IPS-11a (cell line): ENCODE data around the gene SAT1.
"Not testable (repeated sequence)": the region's sequence is repeated elsewhere in the genome, so short reads cannot be mapped to it uniquely, and the experiment has no call there.

Experiments used
- H3K4me3 ChIP-seq: one replicate; pipeline ENCODE4 v1.5.1; 2013; ENCODE audit warnings: low read depth, low read length, control low read depth

Gene SAT1

DNA sequence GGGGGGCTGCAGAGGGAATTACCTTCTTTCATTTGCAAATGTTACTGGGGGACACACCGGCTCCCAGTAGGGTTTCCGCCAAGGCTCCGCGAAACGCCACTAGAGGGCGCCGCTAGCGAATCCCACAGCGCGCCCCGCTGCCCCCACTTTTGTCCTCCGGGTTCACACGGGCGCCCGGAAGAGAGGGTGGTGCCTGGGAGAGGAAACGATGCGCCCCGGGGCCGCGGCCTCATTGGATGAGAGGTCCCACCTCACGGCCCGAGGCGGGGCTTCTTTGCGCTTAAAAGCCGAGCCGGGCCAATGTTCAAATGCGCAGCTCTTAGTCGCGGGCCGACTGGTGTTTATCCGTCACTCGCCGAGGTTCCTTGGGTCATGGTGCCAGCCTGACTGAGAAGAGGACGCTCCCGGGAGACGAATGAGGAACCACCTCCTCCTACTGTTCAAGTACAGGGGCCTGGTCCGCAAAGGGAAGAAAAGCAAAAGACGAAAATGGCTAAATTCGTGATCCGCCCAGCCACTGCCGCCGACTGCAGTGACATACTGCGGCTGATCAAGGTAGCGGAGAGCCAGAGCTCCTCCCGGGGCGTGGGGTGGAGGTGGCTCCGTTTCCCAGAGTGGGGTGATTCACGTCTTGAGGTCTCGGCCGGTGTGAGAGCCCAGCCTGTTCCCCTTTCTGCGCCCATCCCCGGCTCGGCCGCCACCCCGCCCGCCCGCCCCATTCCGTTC is at the start of gene SAT1:
Gene SAT1 (plus strand): TSS at position 311 of the 726 bp plus-strand sequence. CDS start 179 bp downstream, at position 490.
- peak within 1 kb of the TSS; percentile 73 for H3K4me3 ChIP-seq

DNA sequence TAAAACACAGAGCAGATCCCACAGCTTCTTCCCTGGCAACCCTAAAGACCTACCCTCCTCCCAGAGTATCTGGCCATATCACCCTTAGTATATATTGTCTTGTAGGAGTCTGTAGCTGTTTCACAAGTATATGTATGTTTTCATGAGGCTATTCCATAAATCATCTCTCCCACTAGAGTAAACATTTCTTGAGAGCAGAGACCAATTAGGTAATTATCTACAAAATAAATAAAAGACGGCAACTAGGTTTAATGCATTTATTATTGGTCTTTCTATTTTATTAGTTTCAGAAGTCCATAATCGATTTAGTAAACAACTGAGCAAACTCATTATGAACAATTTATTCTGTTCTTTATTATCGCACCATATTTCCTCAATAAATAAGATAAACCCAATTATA is 46.9 kb upstream of the SAT1 start:
- H3K4me3 ChIP-seq, result no peak overlapping the region

DNA sequence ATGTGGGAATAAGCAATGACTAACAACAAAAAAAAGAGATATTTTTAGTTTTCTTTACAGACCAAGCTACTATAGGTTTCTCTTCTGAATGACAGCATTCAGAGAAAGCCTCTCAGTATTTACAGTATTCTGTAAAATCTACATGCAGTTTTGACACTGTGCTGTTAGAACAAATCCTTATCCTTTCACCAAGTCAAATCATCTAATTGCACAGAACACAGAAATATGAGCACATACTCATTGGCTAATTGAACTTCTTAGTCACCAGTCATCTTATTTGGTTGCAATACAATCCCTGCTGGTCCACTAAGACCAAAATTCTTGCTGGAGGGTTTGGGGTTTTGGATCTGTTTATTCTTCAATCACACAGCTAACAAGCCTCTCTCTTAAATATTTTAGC is 45.6 kb upstream of the SAT1 start:
- H3K4me3 ChIP-seq, result no peak overlapping the region

DNA sequence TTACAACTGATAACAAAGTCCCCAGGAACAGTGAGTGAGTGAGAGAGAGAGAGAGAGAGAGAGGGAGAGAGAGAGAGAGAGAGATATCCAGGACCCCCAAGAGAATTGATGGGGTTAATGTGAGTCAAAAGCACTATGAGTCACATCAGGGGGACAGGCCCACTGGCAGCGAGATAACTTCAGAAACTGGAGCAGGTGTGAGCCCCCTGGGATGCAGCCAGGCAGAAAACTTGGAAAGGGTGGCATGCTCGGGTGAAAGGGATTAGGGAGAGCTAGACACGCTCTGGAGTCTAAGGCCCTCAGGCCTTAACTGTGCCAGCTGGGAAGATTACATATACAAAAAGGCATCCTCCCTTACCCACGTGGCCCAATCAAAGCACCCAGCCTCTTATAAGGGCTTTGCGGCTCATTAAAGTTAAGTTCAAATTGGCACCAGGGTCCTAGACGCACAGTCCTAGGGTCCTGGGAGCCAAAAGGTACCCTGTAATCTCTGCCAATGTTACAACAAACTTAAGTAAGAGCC is 40.7 kb upstream of the SAT1 start:
- peak overlapping the region; percentile 66 for H3K4me3 ChIP-seq

DNA sequence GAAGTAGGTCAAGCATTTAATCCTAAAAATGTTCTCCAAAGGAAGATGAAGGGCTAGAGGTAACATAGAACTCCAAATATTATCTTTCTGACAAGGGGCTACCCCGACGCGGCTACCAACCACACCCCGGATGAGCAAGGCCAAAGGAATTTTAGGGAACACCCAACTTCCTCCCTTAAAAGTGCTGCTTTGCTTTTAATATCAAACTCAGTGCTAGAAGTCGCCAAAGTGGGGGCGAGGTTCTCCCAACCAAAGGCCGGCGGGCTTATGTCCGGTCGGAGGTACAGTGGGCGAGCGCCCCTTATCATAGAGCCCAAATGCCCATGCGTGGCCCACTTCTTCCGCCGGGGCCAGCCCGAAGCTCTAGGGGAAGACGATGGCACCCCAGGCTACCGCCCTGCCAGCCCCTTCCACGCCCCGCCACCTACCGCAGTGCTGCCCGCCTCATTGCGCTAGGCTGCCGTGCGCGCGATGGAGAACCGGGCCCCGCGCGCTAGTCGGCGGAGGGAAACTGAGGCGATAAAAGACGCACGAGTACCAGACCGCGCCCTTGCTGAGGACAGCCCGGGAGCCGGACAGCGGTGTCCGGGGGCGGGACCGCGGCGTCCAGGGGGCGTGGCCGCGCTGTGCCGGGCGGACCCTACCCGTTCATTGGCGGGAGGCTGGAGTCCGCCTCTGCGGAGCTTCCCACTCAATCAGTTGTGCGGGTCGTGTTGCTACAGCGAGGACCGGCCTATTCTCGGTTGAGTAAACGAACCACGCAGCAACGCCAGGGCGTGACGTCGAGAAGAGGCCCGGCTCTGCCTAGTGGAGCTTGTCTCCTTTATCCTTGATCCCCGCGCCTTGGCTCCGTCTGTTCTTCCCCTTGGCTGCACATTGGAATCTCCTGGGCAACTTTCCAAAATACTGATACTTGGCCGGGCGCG is 40.0 kb upstream of the SAT1 start, which contains the start of gene ACOT9:
Gene ACOT9 (minus strand): TSS at position 580 of the 926 bp plus-strand sequence. CDS start 132 bp downstream, at position 448.
- H3K4me3 ChIP-seq, result peak within 1 kb of the TSS; percentile 66

DNA sequence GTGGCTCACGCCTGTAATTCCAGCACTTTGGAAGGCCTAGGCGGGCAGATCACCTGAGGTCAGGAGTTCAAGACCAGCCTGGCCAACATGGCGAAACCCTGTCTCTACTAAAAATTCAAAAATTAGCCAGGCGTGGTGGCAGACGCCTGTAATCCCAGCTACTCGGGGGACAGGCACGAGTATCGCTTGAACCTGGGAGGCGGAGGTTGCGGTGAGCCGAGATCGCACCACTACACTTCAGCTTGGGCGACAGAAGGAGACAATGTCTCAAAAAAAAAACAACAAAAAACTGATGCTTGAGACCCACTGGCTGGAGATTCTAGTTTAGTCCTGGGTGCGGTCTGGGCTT is 39.4 kb upstream of the SAT1 start:
- not testable (repeated sequence) for H3K4me3 ChIP-seq

DNA sequence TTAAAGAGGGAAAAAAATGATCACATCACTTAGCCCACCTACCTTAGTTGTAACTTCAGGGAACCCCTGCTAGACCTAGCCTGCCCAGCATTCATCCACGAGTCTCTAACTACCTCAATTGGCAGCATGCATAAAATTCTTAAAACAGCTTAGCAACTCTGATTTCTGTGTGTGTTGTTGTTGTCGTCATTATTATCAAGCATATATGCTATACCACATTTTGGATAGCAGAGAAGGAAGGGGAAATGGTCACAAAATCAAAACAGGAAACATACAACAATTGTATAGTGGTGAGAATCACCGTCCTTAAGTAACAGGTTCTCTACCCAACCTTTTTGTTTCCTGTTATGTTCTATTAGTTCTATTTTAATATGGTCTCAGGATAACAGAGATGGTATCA is 37.2 kb upstream of the SAT1 start:
- no peak overlapping the region for H3K4me3 ChIP-seq

DNA sequence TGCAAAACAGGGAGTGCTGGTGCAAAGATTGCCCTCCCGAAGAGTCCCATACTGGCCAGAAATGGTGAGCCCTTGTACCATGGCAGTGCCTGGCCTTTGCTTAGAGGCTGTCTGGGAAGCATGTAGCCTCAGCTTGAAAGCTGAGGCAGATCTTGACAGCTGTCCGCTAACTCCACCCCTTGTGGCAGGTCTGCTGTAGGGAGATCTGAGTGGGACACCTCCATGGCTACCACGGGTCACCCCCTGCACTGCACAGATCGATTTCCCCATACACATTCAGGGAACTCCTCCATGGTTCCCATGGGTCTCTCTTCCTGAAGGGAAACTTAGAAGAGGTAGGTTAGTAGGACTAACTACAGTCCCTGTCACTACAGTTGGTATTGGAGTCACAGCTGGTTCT is 33.8 kb upstream of the SAT1 start:
- H3K4me3 ChIP-seq, result no peak overlapping the region

DNA sequence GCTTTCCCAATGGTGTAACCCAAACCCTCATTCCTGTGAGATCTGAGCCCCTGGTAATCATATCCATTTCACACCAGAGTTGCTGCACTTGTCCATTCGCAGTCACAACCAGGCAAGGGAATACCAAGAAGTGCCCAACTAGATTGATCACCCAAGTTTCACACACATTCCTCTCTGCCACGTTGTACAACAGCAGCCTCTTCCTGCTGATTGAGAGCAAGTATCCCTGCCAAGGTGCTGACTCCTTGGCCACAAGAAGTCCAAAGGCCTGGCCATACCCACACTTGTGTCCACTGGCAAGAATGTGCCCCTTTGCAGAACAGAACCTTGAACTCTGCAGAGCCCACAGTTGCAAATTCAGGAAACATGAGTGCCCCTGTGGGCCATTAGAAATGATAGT is 33.4 kb upstream of the SAT1 start:
- no peak overlapping the region for H3K4me3 ChIP-seq

DNA sequence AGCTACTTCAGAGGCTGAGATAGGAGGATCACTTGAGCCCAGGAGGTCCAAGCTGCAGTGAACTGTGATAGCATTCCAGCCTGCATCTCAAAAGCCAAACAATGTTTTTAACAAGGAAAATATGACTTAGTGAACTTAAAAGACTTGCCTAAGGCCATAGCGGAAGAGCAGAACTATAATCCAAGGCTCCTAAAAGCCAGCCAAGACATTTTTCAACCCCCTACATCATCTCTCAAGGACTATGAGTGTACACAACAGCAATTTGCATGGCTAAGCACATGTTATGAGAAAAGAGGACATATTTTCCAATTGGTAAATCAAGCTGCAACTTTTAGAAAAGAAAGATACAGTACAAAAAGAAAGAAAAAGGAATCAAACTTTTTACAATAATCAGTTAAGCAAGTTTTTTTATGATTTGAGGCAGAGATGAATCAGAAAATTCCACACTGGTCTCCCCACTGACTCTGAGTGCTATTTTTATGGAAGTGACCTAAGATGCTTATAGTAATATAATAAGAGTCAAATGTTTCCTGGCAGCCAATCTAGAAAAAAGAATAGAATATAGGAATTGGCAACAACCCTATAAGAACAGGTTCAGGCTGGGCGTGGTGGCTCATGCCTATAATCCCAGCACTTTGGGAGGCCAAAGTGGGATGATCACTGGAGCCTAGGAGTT is 30.1 kb upstream of the SAT1 start:
- no peak overlapping the region for H3K4me3 ChIP-seq

DNA sequence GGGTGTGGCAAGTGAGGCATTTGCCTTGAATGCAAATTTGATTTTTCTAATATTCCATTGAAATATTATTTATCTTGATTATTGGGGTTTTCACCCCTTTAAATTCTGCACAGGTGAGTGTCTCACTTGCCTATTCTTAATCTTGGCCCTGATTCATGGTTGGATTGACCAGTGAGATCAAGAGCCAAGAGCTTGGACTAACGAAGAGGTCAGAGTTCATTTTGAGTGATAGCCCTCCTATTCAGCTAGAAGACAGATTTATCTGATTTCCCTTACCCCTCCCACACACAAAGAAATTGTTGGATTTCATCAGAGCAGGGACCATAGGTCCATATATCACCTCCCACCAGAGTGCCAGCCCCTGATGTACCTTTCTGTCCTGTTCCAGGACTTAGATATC is 28.3 kb upstream of the SAT1 start:
- H3K4me3 ChIP-seq, result no peak overlapping the region

DNA sequence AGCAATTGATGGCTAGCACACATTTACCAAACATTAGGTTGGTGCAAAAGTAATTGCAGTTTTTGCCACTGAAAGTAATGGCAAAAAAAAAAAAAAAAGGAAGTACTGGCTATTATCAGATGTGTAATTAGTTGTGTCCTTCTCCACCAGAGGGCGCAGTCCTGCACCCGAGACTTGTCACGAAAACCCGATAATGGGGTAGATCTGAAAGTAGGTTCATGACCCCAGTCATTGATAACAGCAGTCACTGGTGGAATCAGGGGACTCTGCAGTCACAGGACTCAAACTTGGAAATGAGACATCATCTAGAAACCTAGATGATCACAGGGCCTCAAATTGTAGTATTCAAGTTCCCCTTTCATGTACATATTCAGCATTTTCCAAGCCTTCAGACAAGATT is 26.8 kb upstream of the SAT1 start:
- no peak overlapping the region for H3K4me3 ChIP-seq

DNA sequence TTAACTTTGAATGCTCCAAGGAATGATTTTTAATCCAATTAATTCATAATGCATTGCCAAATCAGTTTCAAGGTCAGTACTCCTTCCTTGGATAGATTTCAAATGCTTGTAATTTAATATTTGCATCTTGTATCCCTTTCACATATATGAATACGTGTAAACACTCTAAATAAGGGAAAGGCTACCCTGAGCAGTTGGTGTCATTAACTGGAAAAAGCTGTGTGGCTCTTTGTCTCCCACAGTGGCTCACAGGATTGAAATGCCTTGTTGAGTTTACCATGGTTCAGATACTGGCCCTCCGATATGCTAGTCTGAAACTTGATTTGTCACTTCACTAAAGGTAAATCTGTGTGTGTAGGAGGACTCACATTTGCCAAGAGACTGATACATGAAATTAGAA is 23.2 kb upstream of the SAT1 start:
- no peak overlapping the region for H3K4me3 ChIP-seq

DNA sequence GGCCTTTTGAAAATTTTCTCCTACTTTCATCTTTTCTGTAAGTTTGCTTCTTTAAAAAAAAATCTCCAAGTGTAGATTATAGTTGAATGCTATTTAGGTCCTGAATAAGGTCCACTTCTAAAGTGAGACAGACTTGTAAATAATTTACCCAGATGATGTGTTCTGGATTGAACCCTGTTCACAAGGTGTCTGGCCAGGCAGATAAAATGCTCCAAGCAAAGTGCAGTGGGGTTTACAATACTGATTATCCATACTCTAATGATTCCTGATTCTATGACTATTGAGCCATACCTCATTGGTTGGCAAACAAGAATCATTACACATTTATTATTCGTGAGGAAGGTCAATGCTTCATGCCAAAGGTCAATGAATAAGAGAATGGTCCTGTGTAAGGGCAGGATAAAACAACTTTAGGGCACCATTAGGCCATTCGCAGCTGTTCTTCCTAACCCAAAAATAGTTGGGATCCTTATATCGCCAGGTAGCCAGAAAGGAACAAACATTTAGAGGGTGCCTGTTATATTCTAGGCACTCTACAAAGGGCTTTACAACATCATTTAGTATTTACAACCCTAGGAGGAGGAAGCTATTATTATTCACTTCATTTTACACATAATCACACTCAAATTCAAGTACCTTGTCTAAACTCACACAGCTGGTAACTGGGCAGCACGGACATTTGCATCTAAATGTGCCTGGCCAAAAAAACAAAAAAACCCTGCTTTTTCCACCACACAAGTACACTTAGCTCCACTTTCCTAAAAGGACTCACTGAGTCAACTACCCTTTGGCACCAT is 18.6 kb upstream of the SAT1 start:
- H3K4me3 ChIP-seq, result no peak overlapping the region

DNA sequence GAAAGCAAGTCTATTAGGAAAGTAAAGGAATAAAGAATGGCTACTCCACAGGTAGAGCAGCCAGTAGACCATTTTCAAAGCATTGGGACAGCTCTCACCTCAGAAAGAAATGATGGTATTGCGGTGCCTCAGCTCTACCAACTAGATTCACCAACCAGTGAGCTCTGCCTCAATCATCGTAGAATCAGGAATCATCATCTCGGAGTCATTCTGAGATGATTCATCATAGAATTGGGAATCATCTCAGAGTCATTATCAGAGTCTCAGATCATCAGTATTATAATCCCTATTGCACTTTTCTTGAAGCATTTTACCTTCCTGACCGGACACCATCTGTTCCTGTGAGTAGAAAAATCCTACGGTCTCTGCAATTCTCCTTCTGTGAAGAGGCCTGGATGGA is 17.5 kb upstream of the SAT1 start:
- no peak overlapping the region for H3K4me3 ChIP-seq

DNA sequence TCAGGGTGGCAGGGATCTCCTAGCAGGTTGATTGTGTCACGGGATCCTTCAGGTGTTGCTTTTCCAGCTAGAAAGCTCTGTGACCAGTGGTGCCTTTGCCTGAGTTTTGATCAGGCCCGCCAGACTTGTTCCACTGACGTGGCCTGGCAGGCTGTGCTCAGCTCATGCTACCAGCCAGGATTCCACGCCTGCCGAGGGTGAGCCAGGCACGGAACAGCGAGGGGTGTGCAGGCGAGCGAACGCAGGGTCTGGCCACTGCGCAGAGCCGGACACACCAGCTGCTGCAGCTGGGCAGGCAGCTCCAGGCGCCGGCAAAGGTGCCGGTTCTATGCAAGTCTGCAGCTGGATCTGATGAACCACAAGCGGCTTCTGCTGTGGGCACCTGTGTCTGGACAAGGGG is 17.1 kb upstream of the SAT1 start:
- H3K4me3 ChIP-seq, result no peak overlapping the region

DNA sequence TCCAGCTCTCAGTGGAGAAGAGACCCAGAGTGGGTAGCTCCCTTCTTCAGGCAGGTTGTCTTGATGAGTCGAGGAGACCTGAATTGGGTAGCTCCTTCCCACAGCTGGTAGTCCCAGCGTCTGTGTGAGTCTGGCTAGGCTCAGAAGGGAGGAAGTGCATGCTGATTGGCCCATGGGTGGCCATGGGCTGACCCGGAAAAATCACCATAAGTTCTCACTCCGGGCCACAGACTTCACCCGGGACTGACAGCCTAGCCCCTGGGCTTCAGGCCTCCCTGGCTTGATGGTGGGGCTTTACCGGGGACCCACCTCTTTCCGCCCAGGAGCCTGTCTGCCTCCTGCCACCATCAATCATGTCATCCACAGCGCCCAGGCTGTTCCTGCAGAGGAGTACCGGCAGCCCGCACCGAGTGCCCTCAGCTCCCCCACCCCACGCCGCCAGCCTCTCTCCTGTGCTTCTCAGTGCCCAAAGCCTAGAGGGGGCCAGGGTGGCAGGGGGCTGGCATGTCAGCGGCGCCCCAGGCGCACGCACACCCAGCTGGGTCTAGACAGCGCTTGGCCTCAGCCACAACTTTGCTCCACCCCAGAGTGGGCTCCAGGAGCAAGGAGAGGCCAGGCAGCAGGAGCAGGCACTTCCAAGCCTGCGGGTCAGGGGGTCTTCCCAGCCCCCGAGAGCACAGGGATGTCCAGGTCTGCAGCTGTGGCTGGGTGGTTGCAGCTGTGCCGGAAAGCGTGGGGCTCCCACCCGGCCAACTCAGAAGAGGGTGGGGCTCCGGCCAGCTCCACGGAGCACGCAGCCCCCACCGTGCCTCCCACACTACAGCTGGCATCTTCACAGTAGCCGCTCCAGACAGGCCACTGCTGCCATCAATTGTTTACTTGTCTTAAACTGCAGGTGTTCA is 16.1 kb upstream of the SAT1 start:
- H3K4me3 ChIP-seq, result no peak overlapping the region

DNA sequence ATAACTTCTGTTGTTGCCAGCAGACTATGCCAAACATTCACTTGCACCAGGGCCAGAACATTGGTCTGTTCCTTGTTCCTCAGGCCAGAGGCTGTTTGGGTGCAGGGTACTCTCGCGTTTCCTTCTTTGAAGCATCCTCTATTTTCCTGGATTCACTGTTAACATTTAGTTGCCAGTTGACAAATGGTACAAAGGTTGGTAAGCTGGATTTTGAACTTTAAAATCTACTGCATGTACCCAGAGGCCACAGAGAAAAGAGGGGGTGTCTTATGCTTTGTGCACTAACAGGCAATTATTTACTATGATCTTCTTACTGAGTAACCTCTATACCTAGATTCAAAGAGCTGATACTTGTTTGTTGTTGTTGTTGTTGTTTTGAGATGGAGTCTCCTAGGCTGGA is 12.8 kb upstream of the SAT1 start:
- H3K4me3 ChIP-seq, result no peak overlapping the region

DNA sequence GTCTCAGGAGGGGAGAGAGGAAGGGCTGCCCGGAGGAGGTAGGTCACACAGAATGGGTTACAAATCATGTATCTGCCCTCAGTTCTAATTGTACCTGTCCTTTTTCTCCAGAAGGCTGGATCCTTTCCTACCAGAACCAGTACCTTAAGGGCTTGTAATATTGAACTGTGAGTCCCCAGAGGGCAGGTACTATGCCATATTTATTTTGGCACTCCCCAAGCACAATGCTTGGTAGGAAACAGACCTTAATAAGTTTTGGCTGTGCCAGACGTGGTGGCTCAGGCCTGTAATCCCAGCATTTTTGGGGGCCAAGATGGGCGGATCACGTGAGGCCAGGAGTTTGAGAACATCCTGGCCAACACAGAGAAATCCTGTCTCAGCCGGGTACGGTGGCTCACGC is 11.9 kb upstream of the SAT1 start:
- not testable (repeated sequence) for H3K4me3 ChIP-seq
